Subcutaneous adipose tissue (tissue), 4 donors: ENCODE results near the gene LUZP1. TPM values are rescaled to one million over a fixed set of nuclear protein-coding genes. Genes with fewer than 3 reads are reported as not detected.

Source experiments
- total RNA-seq, 4 donors: library from RNA; depleted of rRNA; stranded (reverse); fragments of >200 nt; gene quantifications; one replicate each; pipeline ENCODE4 v1.1.0, GENCODE V29; 2016
- TF ChIP-seq, protein P1 (sequence below): fragments of 450-650 bp; IDR thresholded peaks from one replicate; pipeline ENCODE4 v1.5.1; 2016; ENCODE audit warnings: low read depth, mild to moderate bottlenecking, control low read depth, antibody characterized with exemption, moderate library complexity

LUZP1 gene
- total RNA-seq, 4 donors from 2014 or later: 23.3 to 30.3 (median 24.7) TPM

DNA sequence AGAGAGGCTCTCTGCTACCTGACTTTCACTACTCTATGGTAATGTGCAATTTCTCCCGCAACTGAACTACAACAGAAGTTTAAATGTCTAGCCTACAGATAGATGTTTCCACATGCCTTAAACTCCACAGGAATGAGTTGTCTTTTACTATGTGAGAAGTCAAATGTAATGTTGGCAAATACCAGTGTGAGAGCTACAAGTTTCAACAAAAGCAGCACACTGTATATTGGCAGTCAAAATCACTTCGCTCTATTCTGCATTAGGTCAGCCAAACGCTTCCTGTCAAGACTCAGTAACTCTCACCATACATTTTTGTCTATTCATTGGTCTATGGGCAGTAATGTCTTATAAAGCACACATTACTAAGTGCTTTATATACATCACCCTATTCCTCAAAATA lies 41.9 kb downstream of the LUZP1 start:
- TF ChIP-seq, protein P1, sequence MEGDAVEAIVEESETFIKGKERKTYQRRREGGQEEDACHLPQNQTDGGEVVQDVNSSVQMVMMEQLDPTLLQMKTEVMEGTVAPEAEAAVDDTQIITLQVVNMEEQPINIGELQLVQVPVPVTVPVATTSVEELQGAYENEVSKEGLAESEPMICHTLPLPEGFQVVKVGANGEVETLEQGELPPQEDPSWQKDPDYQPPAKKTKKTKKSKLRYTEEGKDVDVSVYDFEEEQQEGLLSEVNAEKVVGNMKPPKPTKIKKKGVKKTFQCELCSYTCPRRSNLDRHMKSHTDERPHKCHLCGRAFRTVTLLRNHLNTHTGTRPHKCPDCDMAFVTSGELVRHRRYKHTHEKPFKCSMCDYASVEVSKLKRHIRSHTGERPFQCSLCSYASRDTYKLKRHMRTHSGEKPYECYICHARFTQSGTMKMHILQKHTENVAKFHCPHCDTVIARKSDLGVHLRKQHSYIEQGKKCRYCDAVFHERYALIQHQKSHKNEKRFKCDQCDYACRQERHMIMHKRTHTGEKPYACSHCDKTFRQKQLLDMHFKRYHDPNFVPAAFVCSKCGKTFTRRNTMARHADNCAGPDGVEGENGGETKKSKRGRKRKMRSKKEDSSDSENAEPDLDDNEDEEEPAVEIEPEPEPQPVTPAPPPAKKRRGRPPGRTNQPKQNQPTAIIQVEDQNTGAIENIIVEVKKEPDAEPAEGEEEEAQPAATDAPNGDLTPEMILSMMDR: no peak

DNA sequence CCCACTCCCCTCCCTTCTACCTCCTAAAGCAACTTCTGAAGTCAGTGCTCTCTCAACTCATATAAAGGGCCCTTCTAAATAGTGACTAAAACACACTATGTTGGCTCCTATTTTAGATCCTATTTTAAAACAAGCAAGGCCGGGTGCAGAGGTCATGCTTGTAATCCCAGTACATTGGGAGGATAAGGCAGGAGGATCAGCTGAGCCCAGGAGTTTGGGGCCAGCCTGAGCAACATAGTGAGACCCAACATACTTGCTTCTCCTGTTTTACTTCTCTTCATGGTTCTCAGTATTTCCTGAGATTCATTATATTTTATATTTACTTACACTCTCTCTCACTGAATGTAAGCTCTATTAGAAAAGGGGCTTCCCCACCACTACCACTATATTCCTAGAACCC lies 42.5 kb downstream of the LUZP1 start:
- TF ChIP-seq, protein P1: no peak

DNA sequence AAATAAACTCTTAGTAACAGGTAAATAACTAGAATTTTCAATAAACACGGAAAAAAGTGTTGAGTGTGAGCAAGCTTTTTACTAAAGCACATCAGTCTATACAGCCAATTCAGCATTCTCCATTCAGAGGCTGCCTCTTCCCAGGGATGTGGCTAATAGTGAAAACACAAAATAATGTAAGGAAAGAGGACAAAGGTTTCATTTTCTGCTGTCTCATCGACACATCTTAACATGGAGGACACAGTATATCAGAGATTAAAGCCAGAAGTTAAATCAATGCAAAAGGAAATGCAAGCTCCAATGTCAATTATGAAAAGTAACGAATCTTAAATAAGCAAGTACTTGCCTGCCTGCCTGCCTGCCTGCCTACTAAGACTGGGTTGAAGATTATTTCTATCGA lies 43.2 kb downstream of the LUZP1 start:
- TF ChIP-seq, protein P1: no peak

DNA sequence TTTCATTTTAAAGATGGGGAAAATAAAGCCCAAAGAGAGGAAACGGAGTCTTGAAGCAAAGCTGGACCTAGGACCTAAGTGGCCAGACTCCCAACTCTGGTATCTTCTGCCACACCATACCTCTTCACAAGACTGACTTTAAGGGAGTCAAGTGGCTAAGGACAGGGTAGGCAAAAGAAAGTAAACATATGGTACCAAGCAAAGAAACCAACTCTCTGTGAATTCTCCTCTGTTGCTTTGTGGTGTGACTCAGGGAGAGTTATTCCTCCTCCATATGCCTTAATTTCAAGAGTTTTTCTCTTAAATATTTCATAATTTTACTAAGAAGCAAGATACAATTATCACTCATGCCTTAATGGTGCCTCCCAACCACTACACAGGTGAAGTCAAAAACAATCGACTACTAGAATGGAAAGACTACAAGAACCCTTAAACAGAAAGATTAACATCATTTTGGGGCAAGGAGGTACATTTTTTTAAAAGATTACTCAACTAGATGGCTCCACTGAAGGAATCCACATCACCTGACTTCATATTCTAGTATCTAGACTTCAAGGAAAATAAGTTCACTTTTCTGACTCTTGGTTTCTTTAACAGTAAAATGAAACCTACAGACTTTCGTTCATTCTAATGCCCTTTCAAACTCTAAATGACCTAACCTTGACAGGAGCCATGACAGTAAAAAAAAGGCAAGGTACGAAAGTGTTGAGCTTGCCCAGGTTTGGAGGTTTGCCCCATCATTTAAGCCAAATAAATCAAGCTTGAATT lies 44.2 kb downstream of the LUZP1 start:
- TF ChIP-seq, protein P1: no peak

DNA sequence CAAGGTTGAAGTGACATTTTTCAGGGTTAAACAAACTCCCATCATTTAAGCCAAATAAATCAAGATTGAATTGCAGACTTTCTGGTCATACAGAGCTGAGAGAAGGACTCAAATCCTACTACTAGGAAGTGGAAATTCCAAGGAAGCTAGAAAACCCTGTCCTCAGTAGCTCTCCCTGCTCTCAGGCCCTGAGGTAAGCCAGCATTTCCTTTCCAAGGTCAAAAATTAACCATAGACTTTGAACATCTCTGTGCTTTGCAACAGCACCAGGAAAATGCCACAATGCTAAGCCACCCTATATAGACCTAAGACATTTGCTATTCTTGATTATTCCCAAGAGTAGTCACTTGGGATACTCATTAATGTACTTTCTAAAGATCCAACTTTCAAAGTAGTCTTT lies 45.1 kb downstream of the LUZP1 start:
- TF ChIP-seq, protein P1: no peak

DNA sequence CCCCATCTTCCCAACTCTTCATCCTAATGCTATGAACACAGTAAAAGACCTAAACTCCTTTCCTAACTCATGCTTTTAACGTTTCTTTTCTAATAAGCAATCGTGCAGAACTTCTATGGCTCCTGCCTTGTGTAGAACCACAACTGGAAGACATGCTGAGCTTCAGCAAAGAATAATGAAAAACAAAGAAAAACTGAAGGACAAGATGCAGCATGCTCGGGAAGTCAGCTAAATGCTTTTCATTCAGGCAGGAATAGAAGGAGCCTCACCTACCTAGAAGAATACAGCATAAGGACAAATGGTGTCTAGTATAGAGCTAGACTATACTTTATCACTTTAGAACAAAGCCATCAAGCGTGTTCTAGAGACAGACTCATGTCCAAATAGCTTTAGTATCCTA lies 45.9 kb downstream of the LUZP1 start:
- TF ChIP-seq, protein P1: no peak

DNA sequence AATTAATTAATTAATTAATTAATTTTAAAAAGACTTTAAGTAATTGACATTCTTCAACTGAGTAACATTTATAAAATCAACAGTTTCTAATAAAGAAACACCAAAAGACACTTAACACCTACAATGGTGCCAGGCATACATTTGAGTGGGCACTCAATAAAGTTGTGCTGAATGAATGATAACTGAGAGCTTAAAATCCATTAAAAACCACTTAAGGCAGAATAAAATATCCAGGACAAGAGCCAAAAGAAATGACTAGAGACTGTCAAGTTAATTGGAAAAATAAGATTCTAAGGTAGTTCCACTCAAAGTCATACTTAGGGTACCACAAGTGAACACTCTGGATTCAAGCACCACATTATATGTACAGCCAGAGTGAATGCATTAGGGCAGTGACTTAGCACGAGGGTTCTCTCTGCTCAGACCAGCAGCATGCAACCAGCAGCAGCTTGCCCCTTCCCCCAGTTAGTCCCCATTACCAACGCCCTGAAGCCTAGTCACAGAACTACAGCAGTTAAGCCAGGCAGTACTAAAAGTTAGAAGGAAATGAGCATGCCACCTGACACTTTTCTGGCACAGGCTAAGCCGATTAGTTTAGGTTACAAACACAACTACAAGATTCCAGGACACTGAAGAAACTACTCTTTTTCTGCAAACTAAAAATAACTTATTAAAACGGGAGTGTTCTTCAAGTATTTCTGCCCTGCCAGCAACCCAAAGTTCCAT lies 46.5 kb downstream of the LUZP1 start:
- TF ChIP-seq, protein P1: no peak
